Hematopoietic multipotent progenitor cell treated with erythropoietin and hydrocortisone succinate and interleukin-3 and kit ligand, for 6 days (in vitro differentiated cells): ENCODE data around the gene KANK4.

Source experiments
- DNase-seq: peaks from one replicate; pipeline ENCODE4 v3.0.0-alpha.2; 2015

The KANK4 gene

DNA sequence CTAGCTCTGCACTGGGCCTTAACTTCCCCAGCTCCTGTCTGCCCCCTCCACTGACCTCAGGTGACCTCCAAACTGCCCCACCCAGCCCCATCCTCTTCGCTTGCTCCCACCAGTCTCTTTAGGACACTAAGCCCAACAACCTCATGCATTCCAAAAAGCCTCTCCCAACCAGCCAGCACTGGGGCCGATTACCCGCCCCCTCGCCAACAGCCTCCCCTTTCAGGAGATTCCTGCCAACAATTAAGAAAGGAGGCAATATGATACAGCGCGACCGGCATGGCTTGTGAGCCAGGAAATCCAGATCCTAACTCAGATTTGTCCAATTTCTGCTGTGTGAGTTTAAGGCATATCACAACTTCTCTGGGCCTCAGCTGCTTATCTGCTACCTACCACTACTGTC is 14.7 kb downstream of the KANK4 start:
- DNase-seq: no peak

- no peak for DNase-seq
These were observed 17.4 kb downstream of the KANK4 start for GRCh38 chr1:62301726-62302390.

DNA sequence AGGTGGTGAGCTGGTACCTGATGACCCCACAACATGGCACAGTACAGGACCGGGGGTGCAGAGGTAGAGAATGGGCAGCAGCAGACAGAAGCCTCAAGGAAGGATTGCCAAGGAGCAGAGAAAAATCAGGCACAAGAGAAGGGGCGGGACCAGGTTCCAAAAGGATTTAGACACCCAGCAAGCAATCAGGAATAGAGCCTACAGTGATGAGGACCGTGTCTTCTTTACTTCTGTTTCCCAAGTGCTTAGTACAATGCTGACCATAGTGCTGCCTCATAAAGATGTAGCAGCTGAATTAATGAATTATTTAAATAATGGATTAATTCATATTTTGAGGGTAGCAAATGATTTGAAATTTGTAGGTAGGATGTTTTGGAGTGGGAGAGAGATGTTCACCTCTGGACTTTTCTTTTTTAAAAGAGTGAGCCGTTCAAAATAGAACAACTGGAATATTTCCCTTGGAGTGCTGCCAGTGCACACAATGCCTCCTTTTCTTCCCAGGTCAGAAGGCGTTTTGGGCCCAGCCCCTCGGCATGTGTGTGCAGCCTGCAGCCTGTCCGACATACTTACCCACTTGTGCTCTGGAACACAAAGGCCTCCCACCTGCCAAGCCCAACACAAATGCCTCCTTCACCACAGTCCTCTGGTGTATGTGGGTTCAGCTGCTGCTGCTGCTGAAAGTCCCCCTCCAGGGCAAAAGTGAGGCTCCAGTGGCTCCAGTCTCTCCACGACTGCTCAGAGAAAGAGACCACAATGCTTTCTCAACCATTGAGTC is 19.6 kb downstream of the KANK4 start:
- DNase-seq: no peak

DNA sequence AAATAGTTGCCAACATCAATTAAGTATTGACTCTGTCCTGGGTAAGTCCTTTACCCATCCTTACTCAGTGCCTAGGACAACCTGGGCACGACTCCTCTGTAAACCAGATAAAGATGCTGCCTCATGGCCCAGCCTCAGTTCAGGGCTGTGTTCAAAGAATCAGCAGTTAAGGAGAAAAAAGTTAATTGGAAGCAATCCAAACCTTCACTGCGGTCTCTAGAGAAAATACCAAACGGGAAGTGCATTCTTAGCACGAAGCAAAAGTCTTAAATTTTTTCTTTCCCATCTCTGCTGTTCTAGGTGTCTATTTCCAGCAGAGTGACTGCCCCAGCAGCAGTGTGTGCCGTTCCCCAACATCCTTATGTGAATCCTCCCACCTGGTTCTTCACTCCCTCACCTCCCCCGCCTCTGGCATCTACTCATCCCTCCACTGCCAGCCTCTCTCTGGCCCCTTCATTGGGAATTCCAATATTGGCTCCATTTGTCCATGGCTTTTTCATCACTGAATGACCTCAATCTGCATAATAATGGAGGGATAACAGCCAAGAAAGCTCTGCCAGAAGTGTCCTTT is 23.2 kb downstream of the KANK4 start:
- peak; percentile 74 for DNase-seq

DNA sequence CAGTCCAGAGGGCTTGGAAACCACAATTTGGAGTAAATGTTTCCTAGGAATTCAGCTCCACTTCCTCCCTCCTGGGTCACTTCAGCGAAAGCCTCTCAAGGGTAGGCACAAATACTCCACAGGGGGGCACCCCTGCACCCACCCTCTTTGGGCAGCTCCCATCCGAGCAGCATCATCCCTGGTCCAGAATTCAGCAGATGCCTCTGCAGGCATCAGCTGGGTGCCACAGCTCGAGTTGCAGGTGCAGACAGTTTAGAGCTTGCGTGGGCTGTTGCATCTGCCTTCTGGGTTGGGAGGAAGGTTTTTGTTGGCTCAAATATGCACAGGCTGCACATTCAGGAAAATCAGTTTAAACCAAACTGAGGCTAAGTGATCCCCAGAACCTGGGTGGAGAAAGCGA is 25.0 kb downstream of the KANK4 start:
- peak; percentile 38 for DNase-seq

DNA sequence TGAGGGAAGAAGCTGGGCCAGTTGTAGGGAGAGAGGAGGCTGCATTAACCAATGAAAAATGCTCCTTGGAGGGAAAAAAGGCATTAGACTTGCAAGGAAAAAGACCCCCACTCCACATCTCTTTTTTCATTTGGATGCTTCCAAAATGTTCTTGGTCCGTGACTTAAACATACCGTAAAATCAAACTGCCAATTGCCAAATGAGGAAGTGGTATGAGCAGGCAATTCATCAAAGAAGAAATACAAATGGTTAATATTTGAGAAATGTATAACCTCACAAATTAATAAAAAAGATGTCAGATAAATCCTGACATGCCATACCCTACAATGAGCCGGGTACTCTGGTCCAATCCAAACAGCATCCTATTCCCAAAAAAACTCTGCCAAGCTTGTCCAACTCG is 30.6 kb downstream of the KANK4 start:
- no peak for DNase-seq

DNA sequence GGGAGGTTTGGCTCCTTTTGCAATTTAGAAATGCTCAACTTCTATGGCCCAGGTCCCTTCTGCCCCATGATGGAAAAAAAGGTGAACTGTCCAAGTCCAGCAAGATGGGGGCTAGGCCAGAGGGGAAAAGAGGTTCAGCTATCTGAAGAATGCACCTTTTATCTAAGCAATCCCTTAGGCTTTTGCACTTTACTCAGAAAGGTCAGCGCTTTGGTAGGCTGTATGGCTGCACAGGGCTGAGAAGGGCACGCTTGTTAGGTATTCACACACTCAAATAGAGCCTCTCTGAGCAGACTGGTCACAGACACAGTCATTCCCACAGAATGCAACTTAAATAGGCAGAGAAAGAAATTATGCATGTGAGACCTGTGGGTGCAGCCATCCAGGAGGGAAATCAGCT is 31.0 kb downstream of the KANK4 start:
- no peak for DNase-seq

- DNase-seq: no peak
These were observed 32.4 kb downstream of the KANK4 start for GRCh38 chr1:62286786-62287224.

- no peak for DNase-seq
These were observed 33.0 kb downstream of the KANK4 start for GRCh38 chr1:62285984-62286785.

GRCh38 chr1:62285440-62285839 is 33.8 kb downstream of the KANK4 start:
- no peak for DNase-seq

- no peak for DNase-seq
These were observed 35.2 kb downstream of the KANK4 start for GRCh38 chr1:62283986-62284385.

DNA sequence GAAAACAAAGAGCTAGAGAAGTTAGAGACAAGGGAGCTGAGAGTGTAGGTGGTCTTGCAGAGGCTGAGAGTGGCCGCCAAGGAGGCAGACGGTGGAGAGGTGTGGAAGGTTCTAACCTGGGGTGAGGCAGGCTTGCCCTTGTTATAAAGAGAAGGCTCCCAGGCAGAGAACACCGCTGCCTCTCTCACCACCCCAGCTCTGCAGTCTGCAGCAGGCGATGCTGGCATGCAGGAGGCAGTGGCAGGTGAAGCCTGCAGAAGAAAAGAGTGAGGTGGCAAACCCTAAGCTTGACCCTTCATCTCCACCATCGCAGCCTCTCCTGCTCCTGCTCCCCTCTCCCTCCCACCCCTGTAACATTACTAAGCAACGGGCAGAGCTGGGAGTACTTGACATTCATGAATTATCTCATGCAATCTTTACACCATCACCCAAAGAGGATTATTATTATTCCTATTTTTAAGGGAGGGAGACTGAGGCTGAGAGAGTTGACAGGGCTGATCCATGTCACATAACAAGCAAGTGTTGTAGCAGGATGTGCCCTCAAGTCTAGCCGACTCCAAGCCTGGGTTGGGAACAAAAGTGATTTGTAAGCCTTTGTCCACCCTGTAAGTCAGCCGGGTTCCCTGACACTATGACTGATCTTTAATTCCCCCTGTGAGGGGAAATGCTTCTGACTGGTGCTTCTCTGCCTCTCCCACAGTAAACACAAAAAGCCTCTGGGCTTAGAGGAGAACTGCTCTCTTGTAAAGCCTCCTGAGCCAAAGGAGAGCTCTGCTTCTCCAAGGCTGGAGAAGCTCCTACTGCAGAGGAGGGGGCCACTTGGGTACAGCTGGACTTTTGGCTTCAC is 36.1 kb downstream of the KANK4 start:
- no peak for DNase-seq

DNA sequence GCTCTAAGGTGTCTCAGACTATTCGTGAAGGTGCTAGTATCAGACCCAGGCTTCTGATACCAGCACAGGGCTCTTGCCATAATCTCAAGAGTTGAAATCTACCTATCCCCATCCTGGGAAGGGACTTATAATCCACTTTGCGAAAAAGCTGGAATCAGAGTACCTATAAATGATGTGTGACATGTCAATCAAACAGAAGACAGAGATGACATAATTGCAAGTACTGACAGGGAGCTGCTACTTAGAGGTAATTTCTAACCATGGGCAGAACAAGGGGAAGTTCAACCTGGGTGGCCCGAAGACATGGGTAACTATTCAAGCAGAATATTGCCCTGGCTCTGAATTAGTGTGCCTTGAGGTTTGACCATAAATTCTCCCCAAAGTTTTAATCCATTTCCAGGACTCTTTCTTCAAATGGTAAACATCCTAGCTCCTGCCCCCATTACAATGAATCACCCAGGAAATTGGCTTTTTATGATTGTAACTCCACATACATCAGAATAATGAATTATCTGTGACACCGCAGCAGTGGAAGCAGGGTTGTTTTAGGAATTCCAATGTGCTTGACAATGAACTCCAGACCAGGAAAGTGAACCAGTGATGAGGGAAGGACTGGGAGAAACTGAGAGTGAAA is 37.2 kb downstream of the KANK4 start:
- no peak for DNase-seq

- DNase-seq: no peak
These were observed 38.2 kb downstream of the KANK4 start for GRCh38 chr1:62280960-62281465.

GRCh38 chr1:62280150-62280549 is 39.1 kb downstream of the KANK4 start:
- no peak for DNase-seq

DNA sequence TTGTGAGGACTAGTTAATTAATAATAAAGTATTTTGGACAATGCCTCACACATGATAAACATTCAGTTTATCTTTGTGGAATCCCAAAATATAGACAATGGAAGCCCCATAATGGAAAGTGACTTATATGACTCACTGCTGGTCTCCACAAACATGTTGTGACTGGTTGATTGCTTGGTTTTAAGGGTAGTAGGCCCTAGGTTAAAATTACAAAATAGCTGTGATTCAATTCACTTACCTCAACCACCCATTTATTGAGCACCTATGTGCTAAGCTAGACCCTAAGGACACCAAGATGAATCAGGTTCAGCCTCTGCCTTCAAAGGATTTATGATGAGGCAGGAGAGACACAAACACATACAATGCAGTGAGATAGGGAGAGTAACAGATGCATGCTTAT is 42.4 kb downstream of the KANK4 start:
- no peak for DNase-seq

DNA sequence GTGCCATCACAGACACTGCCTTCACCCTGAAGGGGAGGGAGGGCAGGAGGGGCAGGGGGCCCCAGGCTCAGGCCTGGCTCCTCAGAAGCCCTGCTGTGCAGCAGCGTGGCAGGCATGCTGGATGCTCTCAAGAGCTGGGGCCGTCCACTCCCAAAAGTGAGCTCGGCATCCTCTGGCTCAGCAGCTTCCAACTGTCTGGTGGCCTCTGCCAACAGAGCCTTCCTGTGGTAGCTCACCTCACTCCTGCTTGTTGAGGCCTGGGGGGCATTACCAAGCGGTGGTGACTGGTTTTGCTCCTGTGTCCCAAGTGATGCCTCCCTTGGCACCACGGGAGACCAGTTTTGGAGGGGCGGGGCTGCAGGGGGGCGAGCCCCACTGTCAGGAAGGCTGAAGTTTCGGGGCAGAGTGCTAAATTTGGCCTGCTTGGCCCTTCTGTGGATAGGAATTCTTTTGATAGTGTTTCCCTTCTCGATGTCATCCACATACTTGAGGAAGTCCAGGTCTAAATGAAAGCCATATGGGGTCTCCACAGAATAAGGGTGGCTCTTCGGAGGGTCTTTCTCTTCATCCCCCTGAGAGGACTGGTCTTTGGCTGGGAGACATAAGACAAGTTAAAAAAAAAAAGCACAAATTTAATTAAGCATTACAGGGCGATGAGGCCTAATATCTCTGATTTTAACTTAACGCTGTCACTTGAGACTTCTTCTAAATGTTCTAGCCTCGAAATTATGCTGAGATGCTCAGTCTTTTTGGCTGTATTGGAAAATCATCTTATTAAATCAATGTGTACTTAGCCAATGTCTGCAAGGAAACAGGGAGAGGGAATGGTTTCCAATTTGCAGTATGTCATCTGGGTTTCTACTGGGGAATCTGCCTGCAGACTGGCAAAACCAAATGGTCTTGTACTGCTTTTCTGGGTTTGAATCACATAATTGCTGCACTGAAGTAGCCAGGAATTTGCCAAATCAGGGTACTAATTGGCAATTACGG is 44.4 kb downstream of the KANK4 start:
- DNase-seq: no peak

GRCh38 chr1:62273953-62274352 is 45.3 kb downstream of the KANK4 start:
- no peak for DNase-seq

- peak; percentile 52 for DNase-seq
These were observed 47.1 kb downstream of the KANK4 start for GRCh38 chr1:62271948-62272728.

DNA sequence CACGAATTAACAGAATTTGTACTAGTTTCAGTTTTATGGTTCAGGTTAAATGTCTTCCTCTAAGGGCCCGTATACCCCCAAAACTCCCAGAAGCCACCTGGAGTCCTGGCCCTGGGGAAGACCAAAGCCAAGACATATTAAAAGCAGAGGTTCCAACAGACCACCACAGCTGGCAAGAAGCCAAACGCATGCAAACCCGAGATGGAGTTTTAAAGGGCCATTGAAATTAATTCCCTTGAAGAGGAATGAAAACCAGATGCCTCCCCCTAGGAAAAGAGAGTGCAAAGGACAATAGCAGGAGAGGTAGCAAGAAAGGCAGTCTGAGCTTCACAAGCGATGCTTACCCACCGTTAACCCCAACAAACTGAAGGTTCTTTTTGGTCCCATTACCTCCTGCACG is 48.1 kb downstream of the KANK4 start:
- DNase-seq: no peak
